Effector memory CD8-positive, alpha-beta T cell (primary cell): ENCODE results near the gene STK17B.

Experiments used
- ATAC-seq: fragments of 150-1000 bp; cut with Tn5 transposase; replicated peaks from 2 replicates; pipeline ENCODE4 v1.10.0; 2021; ENCODE audit warnings: mild to moderate bottlenecking, moderate library complexity
- DNase-seq, 3 experiments: peaks; one replicate each; pipeline ENCODE4 v3.0.0; 2021
- H3K27ac Mint-ChIP-seq, 2 donors: one replicate each; pipeline ENCODE4 v1.8.0; 2022; ENCODE audit warnings: mild to moderate bottlenecking in 2 of 2, mixed read lengths in 2 of 2, moderate library complexity in 2 of 2
- H3K27me3 Mint-ChIP-seq, 2 donors: one replicate each; pipeline ENCODE4 v1.8.0; 2022; ENCODE audit warnings: mixed read lengths in 2 of 2
- H3K36me3 Mint-ChIP-seq: one replicate; pipeline ENCODE4 v1.8.0; 2022; ENCODE audit warnings: mild to moderate bottlenecking, moderate library complexity, mixed read lengths; ENCODE audit not compliant: insufficient read depth
- H3K4me1 Mint-ChIP-seq, 2 donors: one replicate each; pipeline ENCODE4 v1.8.0; 2022; ENCODE audit warnings: low read depth in 2 of 2, mixed read lengths in 2 of 2
- H3K4me3 Mint-ChIP-seq, 2 donors: one replicate each; pipeline ENCODE4 v1.8.0; 2022; ENCODE audit warnings: mild to moderate bottlenecking in 2 of 2, mixed read lengths in 2 of 2, moderate library complexity in 2 of 2
- H3K9me3 Mint-ChIP-seq, 2 donors: one replicate each; pipeline ENCODE4 v1.8.0; 2022; ENCODE audit warnings: mixed read lengths in 2 of 2

Gene STK17B

GRCh38 chr2:196086517-196087368, 84.6 kb downstream of the STK17B start:
- Mint-ChIP-seq H3K9me3 (peaks cover 0 to 3% of the 10 kb centered on the region in 2 donors), H3K27ac (peak overlapping the region in 1 of 2 donors; percentile 17), H3K36me3 (no peaks in the 10 kb centered on the region), H3K4me3 (peak overlapping the region in 1 of 2 donors; percentile 48), H3K27me3 (no peaks in the 10 kb centered on the region), H3K4me1 (peaks cover 18 to 20% of the 10 kb centered on the region in 2 donors)
- DNase-seq (no peak), ATAC-seq (peak; percentile 37)

GRCh38 chr2:196083601-196084000, 87.8 kb downstream of the STK17B start:
- ATAC-seq (no peak), DNase-seq (no peak)
- Mint-ChIP-seq H3K4me3 (no peak overlapping the region), H3K9me3 (no peaks in the 10 kb centered on the region), H3K27me3 (no peaks in the 10 kb centered on the region), H3K36me3 (no peaks in the 10 kb centered on the region), H3K4me1 (peaks cover 9 to 23% of the 10 kb centered on the region in 2 donors), H3K27ac (no peak overlapping the region)
